Esophagus muscularis mucosa (tissue), 4 donors: ENCODE measurements around the gene P2RY6. TPM values are rescaled to one million over a fixed set of nuclear protein-coding genes. Genes with fewer than 3 reads are reported as not detected.

Source experiments
- DNase-seq: peaks from one replicate; pipeline ENCODE4 v3.0.0-alpha.2; 2017; ENCODE audit errors: extremely low spot score
- H3K27ac ChIP-seq, 4 donors: fragments of 200-600 bp; sonication (generic); replicated peaks in 1 of 4; 1 replicate in 3 of 4; 2 replicates in 1 of 4; pipeline ENCODE4 v1.5.1; 2016 to 2019; ENCODE audit warnings: mild to moderate bottlenecking in 1 of 4
- H3K27me3 ChIP-seq, 4 donors: fragments of 200-600 bp; sonication (generic); one replicate each; pipeline versions ENCODE4 v1.5.1 to v1.6.0; 2016 to 2019
- H3K36me3 ChIP-seq, 4 donors: fragments of 200-600 bp; sonication (generic); one replicate each; pipeline ENCODE4 v1.5.1; 2016 to 2019
- H3K4me1 ChIP-seq, 4 donors: fragments of 200-600 bp; sonication (generic); one replicate each; pipeline ENCODE4 v1.5.1; 2016 to 2019
- H3K4me3 ChIP-seq, 4 donors: fragments of 200-600 bp; sonication (generic); 1 replicate in 2 of 4; 2 replicates in 2 of 4; pipeline ENCODE4 v1.5.1; 2016 to 2019; ENCODE audit warnings: mild to moderate bottlenecking in 4 of 4, moderate library complexity in 1 of 4
- H3K9me3 ChIP-seq, 4 donors: fragments of 200-600 bp; sonication (generic); 1 replicate in 3 of 4; 2 replicates in 1 of 4; pipeline ENCODE4 v1.5.1; 2016 to 2019
- CTCF ChIP-seq, 3 experiments: fragments of 200-600 bp in 2 of 3; fragments of 450-650 bp in 1 of 3; sonication (generic) in 2 of 3; IDR thresholded peaks; one replicate each; pipeline ENCODE4 v1.5.1; 2017 to 2019; ENCODE audit warnings: antibody characterized with exemption in 3 of 3, mild to moderate bottlenecking in 2 of 3, moderate library complexity in 1 of 3
- EP300 ChIP-seq: sonication (generic); formaldehyde crosslinking; IDR thresholded peaks from one replicate; pipeline ENCODE4 v1.6.1; 2017; ENCODE audit warnings: antibody characterized with exemption
- POLR2A ChIP-seq: fragments of 450-650 bp; IDR thresholded peaks from one replicate; pipeline ENCODE4 v1.6.1; 2017; ENCODE audit warnings: antibody characterized with exemption, moderate library complexity, mild to moderate bottlenecking, low read depth
- POLR2AphosphoS5 ChIP-seq, 2 donors: sonication (generic); formaldehyde crosslinking; IDR thresholded peaks; one replicate each; pipeline ENCODE4 v1.6.1; 2017; ENCODE audit warnings: antibody characterized with exemption in 2 of 2
- WGBS: methylation state at CpG from one replicate; pipeline ENCODE4 v1.1.5; 2018; 5-methylcytosine and 5-hydroxymethylcytosine counted together
- intact Hi-C: fragments of 100-400 bp; cut with DNase I; formaldehyde crosslinking; loops from one replicate; pipeline ENCODE4 v1.15.1; 2023
- total RNA-seq, 4 donors: library from RNA; depleted of rRNA; stranded (reverse); fragments of >200 nt; gene quantifications; one replicate each; pipeline versions ENCODE4 v1.1.0 to v1.2.1, GENCODE V29; 2016

P2RY6 gene, protein sequence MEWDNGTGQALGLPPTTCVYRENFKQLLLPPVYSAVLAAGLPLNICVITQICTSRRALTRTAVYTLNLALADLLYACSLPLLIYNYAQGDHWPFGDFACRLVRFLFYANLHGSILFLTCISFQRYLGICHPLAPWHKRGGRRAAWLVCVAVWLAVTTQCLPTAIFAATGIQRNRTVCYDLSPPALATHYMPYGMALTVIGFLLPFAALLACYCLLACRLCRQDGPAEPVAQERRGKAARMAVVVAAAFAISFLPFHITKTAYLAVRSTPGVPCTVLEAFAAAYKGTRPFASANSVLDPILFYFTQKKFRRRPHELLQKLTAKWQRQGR
- 1 to 10 TPM; 1.6 to 4.8 (median 2.4) TPM for total RNA-seq

GRCh38 chr11:73271936-73272679 is at the start of gene P2RY6:
TSS of gene P2RY6 (plus strand) at chr11:73272338. CDS start at chr11:73296519, 24,181 bp downstream.
- peak; percentile 21 for TF ChIP-seq POLR2A
- no peak for TF ChIP-seq CTCF (IDR thresholded peaks at IDR 0.05)
- peak in 1 of 2 donors; percentile 28 for TF ChIP-seq POLR2AphosphoS5 (IDR thresholded peaks at IDR 0.05)
- DNase-seq: no peak
- 72% methylated on average over 17 of the region's 17 CpGs for WGBS
- Histone ChIP-seq H3K9me3 (no peaks in the 10 kb centered on the region), H3K4me3 (peak within 1 kb of the TSS in 3 of 4 donors; percentile 9 to 34 (median 11)), H3K27ac (no peak within 1 kb of the TSS), H3K4me1 (peaks cover 0 to 19% (median 12%) of the 10 kb centered on the region in 4 donors), H3K36me3 (no peaks in the 10 kb centered on the region), H3K27me3 (peaks cover 0 to 23% (median 0%) of the 10 kb centered on the region in 4 donors)
- intact Hi-C loops: no loop called here

- no peak for DNase-seq
- Histone ChIP-seq H3K27ac (no peak overlapping the region), H3K27me3 (peaks cover 0 to 7% (median 0%) of the 10 kb centered on the region in 4 donors), H3K9me3 (no peaks in the 10 kb centered on the region), H3K4me3 (no peak overlapping the region), H3K4me1 (peaks cover under 1 to 9% (median 3%) of the 10 kb centered on the region in 4 donors), H3K36me3 (no peaks in the 10 kb centered on the region)
- WGBS: 73% methylated on average over 10 of the region's 10 CpGs
- TF ChIP-seq POLR2A: no peak
- no peak for TF ChIP-seq CTCF (IDR thresholded peaks at IDR 0.05)
- no peak for TF ChIP-seq EP300
- no peak for TF ChIP-seq POLR2AphosphoS5 (IDR thresholded peaks at IDR 0.05)
- intact Hi-C loops: no loop called here
Measured at GRCh38 chr11:73223998-73224730, 48.0 kb upstream of the P2RY6 start.

GRCh38 chr11:73225001-73225686 is 47.0 kb upstream of the P2RY6 start:
- H3K9me3 ChIP-seq: no peaks in the 10 kb centered on the region
- no peaks in the 10 kb centered on the region for H3K27me3 ChIP-seq
- peaks cover 8 to 14% (median 10%) of the 10 kb centered on the region in 4 donors for H3K4me1 ChIP-seq
- intact Hi-C loops: no loop called here
- no peak overlapping the region for H3K27ac ChIP-seq
- DNase-seq: no peak
- no peak overlapping the region for H3K4me3 ChIP-seq
- TF ChIP-seq POLR2A: no peak
- no peak for TF ChIP-seq POLR2AphosphoS5 (IDR thresholded peaks at IDR 0.05)
- TF ChIP-seq CTCF (IDR thresholded peaks at IDR 0.05): no peak
- no peak for TF ChIP-seq EP300
- H3K36me3 ChIP-seq: no peaks in the 10 kb centered on the region
- 90% methylated on average over 2 of the region's 3 CpGs for WGBS

DNA sequence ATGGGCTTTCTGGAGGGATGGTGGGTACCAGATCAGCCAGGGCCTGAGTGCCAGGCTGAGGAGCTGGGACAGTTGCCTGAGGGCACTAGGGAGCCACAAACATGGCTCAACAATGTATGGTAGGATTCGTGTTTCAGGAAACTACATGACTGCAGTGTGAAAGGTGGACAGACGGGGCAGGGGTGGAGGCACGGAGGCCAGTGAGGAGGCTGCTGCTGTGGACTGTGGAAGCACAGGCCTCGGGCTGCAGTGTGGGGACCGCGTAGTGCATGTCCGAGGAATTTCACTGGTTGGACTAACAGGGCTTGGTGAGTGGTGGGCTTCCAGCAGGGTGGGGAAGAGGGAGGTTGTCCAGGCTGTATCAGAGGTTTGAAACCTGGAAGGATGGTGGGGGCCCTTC is 46.3 kb upstream of the P2RY6 start:
- TF ChIP-seq EP300 (no peak), POLR2A (no peak), CTCF (IDR thresholded peaks at IDR 0.05) (no peak), POLR2AphosphoS5 (IDR thresholded peaks at IDR 0.05) (no peak)
- Histone ChIP-seq H3K27me3 (no peaks in the 10 kb centered on the region), H3K9me3 (no peaks in the 10 kb centered on the region), H3K4me3 (no peak overlapping the region), H3K4me1 (peaks cover 8 to 15% (median 12%) of the 10 kb centered on the region in 4 donors), H3K36me3 (no peaks in the 10 kb centered on the region), H3K27ac (no peak overlapping the region)
- 94% methylated on average over 7 of the region's 7 CpGs for WGBS
- DNase-seq: no peak
- intact Hi-C loops: no loop called here
